NCI-H345 (cell line): Measurements from ENCODE around the gene WIPI1.
"Not testable (repeated sequence)": the region's sequence is repeated elsewhere in the genome, so short reads cannot be mapped to it uniquely, and the experiment has no call there.

Source experiments
- DNase-seq: peaks from one replicate; lab custom pipeline; 2025; lab: John Stamatoyannopoulos, UW

WIPI1 gene

DNA sequence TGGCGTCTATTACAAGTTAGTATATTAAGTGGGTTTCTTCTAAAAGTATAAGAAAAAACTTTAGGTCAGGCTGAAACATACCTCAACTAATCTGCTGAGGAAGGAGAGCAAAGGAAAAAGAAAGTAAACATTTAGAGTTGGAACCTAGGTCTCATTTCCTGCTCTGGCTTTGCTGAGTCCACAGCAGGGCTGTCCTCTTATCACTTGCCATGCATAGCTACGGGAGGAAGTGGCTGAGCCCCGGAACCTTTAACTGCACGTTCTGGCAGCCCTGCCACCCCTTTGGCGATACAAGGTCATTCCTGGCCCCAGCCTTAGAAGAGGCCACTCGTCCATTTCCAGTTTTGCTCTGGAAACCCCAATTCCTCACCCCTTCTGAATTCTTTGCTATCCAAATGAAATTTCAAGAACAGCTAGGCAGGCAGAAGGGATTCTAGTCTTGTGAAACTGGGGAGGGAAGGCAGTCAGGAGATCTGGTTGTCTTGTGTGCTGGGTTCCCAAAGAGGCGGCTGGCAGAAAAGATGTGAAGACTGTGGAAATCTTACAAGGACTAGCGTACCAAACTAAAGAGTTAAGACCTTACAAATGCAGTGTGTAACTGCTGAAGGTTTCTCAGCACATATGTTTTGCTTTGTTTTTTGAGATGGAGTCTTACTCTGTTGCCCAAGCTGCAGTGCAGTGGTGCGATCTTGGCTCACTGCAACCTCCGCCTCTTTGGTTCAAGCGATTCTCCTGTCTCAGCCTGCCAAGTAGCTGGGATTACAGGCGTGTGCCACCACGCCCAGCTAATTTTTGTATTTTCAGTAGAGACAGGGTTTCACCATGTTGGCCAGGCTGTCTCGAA lies 19.1 kb downstream of the WIPI1 start:
- DNase-seq, result no peak

DNA sequence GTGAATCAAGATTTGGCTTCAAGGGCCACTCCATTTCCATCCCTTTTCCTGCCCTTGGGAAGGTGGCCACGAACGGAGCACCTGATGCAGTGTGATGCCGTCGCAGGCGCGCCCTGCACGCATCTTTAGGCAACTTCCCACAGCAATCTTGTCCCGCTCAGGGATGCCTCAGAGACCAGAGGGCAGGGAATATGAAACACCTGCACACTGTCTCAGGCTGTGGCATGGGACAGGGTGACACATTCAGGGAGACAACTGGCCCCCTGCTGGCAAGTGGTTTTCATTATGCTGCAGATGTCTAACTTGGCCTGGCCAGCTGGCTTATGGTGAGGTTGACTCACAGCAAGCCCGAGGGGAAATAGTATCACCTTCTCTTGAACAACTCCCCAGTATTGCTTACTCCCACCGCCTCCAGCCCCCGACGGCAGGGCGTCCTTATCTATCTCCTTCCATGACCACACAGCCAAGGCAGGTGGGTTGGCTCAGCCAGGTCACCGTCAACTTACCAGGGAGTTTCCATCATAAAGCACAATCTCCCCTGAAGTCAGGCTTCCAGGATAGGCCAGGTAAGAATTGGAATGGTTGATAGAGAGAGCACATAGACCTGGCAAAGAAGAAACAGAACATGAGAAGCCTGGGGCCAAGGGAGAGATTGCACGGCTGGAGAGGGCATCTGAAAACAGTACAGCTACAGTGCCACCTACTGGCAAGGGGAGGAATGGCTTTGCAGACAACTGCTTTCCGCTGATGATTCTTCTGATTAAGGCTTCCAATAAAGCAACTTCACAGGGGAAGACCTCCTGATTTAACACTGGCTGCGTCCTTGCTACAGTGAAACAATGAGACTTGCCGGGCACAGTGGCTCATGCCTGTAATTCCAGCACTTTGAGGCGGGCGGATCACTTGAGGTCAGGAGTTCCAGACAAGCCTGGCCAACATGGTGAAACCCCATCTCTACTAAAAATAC lies 21.1 kb downstream of the WIPI1 start:
- DNase-seq, result peak; percentile 73

DNA sequence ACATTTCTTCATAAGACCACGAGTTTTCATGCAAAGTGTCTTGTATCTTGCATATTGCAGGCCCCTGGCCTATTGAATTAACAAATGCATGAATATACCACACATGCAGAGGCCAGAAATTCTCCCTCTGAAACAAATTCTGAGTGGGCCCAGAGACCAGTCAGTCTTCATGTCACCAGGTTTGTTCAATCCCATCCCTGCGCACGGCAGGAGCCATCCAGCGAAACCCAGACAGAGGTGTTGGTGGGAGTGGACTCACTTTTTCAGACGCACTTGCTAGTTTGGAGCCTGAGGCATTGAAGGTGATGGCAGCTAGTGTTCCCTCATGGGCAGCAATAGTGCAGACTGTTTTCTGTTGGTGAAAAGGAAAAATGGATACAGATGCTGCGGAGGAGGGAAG lies 21.9 kb downstream of the WIPI1 start:
- no peak for DNase-seq

DNA sequence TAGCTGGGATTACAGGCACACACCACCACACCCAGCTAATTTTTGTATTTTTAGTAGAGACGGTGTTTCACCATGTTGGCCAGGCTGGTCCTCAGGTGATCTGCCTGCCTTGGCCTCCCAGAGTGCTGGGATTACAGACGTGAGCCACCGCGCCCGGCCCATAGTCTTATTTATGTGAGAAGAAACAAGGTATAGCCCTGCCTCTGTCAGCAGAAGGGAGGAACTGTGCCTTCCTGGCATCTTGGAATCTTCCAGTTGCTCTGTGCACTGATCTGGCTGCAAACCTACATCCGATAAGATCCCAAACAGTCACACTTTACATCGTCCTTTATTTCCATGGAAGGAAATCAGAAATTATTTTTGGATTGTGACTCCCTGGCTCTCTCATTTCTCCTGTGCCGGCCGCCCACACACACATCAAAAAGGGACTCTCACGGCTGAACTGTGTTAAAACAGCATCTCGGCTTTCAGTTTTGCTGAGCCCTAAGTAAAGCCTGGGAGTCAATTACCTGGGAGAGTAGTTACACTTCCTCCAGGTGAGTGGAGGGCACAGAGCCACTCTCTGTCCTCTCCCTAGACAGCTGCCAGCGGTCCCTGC lies 23.3 kb downstream of the WIPI1 start:
- no peak for DNase-seq

DNA sequence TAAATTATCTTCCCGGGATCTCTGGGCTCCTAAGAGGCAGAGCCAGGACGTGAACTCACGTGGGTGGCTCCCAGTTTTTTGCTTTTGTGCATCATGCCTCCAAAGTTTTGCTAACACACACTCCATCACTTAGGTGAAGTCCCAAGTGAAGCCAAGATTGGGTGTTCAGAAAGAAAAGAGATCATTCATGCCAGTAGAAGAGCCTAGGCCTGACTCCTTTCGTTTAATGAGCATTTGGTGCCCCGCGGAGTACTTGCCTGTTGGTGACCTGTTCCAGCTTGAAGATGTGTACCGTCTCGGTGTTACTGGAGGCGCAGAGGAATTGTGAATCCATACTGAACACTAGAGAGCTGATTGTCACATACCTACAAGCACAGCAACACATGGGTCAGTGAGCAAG lies 24.1 kb downstream of the WIPI1 start:
- DNase-seq, result no peak

DNA sequence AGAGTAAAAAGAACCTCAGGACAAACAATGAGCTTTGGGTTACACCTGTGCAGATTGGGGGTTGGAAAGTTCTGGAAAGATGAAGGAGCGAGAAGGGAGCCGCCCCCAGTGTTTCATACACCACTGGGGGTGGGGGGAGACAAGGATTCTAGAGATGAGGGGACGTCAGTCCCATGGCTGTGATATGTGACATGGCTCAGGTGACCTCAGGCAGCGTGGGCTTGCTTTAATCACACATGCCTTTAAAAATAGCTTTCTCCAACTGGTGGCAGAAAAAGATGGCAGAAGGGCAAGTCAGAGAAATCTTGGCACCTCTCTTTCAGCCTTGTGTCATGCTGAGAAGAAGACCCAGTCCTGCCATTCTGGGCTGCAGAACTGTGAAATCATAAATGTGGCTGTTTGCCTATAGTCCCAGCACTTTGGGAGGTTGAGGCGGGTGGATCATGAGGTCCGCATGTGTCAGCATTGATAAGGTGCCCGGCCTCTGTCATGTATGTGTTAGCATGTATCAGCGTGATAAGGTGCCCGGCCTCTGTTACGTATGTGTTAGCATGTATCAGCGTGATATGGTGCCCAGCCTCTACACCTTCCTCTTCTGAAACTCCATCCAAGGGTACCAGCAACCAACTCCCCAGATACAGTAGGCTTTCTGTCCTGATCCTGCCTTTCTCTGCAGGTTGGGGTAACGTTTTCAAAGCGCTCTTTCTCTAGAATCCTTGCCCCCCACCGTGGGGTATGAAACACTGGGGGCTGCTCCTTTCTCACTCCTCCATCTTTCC lies 25.0 kb downstream of the WIPI1 start:
- no peak for DNase-seq

DNA sequence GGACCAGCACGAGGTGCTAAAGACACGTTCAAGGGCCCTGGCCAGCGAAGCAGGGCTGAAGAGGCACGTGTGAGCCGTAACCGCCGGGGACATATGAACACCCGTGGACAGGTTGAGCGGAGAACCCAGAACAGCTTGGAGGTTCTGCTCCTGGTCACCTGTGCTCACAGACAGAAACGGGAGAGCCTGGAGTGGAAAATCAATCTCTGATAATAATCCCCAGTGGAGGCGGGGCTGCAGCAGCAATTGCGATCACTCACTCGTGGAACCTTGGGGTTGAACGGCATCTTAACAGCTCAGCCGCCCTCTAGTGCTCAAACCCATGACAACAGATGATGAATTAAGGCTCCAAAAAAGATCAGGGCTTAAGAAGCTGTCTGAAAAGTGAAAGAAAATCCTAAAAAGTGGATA lies 25.6 kb downstream of the WIPI1 start:
- DNase-seq, result no peak

DNA sequence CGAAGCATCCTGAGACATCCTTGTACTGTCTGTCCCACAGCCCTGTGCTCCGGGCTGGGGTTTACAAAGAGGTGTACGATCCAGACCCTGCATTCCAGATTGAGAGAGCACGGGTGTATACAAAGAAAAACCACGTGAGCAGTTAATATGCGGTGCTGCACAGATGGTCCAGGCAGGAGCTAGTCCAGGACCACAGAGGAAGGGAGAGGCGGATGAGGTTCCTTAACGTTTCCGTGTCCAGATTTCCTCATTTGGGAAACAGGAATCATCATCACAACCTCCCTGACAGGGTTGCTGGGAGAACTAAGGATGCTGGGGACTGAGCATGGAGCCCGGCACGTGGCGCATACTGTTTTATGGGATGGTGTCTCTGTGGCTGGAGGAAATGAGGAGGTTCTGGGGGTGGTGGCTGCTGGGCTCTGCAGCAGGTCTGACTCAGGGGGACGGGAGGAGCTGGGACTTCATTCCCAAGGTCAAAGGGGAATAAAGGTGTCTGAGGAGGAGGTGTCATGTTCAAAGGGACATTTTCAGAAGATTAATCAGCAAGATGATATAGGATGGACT lies 26.2 kb downstream of the WIPI1 start:
- DNase-seq, result no peak

DNA sequence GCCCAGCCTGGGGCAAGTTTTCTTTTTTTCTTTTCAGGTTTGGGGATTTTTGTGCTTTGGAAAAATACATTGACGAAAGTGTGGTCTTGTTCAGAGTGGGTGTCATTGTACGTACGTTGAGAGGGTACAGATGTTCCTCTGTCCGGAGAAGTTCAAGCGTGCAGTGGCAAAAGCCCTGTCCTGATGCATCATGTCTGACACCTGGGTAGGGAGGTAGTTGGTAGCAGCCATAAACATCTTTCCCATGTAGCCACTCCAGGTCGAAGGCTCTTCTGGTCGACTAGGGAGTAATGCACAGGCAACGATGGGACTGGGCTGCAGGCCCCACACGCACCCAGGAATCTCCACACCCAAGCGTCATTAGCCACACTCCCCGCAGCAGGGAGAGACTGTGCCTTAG lies 27.4 kb downstream of the WIPI1 start:
- no peak for DNase-seq

DNA sequence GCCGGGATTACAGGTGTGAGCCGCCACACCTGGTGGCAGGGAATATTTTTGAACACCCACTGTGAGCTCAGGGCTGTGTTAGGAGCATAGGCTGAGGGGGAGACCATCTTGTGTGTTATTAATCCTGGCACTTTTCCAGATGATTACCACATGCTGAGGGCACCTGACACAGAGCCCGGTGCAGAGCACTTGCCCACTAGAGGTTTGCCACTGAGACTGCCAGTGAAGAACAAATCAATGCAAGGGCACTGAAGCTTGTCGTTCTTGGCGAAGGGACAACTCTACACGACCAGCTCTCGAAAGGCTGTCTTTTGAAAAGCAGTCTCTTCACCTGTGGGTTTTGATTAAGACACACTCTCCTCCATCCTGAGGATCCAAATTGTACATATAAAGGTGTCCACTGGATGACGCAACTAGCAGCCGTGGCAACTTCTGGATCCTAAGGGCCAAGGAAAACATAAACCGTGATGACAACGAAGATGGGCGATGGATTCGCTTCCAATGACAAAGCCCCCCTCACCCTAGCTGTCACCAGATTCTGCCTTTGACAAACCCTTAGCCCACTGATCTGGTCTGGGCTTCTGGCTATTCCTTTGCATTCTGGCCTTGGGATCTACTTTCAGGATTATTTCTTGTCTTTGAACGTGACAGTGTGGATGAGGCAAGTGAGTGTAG lies 28.7 kb downstream of the WIPI1 start:
- peak; percentile 86 for DNase-seq

DNA sequence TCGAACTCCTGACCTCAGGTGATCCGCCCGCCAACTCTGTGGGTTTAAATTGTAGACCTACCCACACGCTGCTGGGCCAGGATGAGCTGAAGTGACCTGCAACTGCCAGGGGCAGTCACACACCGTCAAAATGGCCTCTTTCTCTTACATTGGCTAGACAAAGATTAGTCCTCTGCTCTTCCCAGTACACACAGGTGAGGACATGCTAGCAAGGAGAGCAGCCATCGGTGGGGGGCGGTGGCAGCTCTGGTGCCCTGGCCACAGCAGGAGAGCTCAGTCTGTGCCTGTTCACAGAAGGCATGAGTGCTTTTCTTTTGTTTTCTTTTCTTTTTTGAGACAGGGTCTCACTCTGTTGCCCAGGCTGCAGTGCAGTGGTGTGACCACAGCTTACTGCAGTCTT lies 29.7 kb downstream of the WIPI1 start:
- no peak for DNase-seq

DNA sequence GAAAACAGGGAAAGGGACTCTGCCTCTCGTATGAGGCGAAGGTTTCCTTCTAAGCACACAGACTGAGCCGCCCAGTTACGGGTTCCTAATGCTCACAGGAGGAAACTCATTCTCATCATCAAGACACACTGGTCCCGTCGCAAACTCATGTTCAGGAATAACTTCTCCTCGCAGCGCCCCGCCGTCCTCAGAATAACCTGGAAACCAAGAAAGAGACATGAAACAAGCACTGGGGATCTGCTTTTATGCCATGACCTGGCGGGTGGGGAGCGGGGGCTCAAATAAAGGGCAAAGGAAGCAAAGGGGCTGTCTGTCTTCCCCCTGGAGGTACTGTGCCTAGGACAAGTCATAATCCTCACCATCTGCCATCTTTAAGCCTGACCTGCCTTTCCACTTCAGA lies 31.3 kb downstream of the WIPI1 start:
- no peak for DNase-seq

DNA sequence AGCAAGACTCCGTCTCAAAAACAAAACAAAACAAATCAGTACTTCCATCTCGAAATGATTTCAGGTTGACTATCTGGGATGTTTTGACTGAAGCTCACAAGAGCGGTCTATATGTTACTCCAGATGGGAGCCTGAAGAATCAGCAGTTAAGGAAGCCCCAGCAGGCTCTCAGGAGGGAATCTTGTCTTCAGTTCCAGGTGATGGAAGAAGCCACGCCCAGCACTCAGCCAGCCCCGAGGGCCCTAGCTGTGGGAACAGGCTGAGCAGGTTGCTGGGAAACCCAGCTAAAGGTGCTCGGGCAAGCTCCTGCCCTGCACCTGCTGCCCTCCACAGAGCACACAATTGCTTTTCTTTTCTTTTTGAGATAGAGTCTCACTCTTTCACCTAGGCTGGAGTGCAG lies 32.4 kb downstream of the WIPI1 start:
- DNase-seq, result peak; percentile 85

DNA sequence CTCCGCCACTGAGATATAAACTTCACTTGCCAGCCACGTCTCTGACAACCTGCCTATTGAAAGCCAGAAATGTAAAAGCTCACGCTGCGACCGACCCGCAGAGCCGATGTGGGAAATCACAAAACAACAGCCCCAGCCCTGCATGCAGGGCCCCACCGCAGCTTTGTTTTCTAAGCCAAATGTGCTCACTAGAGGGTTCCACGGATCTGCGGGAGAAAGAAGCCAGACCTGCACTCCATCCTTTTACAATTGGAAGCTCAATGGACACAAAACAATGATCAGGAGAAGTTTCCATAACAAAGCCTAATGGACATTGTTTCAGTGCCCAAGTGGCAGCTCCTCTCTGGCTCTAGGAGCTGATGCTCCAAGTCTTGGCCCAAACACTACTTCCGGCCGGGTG lies 33.1 kb downstream of the WIPI1 start:
- no peak for DNase-seq

DNA sequence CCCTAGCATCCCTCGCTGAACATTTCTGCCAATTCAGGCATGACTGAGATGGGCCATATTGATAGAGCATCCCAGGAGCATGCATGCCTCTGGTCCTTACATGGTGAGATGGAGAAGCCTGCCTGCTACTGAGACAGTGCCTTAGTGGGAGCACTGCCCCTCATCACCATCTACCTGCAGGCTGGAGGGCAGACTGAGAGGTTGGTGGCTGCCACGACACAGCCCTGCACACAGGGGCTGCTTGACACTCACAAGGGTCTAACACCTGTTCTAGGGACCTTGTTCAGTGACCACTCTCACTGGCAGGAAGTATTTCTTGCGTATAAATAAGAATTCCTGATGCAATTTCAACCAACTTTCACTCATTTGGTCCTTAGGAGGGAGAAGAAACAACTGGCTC lies 34.0 kb downstream of the WIPI1 start:
- no peak for DNase-seq

DNA sequence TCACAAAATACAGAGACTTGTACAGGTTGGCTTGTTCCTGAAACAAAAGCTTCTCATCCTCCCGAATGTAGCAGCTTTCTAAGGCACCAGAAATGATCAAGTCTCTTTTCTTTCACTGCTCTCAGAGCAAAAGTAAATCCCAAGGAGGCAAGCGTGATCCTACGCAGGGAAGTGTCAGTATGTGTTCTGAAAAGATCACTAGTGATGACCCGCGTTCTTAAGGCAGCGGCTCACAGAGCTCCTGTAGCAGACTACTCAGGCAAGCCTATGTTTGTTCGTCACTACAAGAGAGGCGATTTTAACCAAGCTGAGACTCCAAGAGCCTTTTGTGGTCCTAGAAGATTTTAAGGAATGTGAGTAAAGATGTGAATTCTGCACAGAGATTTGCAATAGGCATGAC lies 34.5 kb downstream of the WIPI1 start:
- no peak for DNase-seq

DNA sequence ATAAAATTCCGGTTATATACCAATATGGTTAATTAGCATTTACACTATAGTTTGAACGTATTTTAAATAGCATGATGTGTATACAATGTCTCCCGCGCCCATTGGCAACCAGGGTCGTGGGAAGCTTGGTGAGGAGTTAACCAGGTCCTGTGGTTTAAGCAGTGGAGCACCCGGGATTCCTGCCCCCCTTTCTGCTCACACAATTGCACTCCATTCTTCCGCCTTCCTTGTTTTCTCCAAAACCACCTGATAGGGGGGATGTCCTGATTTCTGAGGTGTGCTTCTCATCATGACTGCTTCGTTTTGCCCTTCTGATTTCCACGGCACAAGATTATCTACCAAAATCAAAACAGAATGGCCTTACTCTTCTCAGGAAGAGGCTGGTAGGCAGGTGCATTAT lies 35.8 kb downstream of the WIPI1 start:
- DNase-seq, result no peak

DNA sequence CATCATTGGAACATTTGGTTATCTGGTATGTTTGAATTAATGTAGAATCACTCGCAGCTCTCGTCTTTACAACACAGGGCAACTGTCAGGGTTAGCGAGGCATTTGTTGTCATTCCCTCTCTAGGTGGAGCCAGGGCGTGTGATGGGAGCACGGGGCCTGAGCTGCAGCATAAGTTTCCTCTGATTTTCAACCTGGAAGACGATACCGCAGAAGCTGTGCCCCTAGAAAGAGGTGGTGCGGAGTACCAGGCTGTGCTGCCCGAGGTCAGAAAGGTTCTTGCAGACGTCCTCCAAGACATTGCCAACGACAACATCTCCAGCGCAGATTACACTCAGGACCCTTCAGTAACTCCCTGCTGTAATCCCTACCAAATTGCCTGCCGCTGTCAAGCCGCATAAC lies 37.2 kb downstream of the WIPI1 start:
- no peak for DNase-seq

DNA sequence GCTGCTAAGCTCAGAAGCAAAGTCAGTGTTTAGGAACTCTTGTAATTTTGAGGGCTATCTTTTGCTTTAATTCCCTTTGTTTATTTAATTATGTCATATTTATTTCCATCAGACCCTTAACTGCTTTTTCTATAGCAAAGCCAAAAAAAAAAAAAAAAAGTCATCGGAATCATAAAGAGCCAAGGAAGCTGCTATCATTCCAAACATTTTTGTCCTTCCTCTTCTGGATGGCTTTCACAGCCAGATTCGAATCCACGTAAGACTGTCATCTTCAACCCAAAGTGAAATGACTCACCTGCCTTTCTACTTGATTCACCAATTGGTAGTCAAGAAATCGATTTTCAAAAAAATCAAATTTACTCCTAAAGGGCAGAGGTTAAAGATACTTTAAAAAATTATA lies 38.4 kb downstream of the WIPI1 start:
- no peak for DNase-seq

DNA sequence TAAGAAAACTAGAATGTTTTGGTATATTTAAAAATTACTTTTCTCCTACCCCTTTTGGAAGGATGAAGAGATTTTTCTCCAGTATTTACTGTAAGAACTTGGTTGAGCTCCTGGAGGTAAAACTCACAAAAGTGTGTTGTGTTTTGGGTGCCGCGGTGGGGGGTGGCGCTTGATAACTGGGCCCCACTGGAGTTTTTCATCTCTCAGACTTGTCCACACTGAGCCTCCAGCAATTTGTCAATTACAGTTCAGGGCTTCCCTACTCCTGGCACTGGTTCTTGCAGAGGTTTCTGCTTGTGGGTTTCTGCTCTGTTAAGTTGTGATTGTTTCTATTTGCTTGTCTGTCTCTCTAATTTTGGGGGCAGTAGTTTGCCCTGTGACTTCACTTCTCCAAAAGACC lies 40.0 kb downstream of the WIPI1 start:
- no peak for DNase-seq

DNA sequence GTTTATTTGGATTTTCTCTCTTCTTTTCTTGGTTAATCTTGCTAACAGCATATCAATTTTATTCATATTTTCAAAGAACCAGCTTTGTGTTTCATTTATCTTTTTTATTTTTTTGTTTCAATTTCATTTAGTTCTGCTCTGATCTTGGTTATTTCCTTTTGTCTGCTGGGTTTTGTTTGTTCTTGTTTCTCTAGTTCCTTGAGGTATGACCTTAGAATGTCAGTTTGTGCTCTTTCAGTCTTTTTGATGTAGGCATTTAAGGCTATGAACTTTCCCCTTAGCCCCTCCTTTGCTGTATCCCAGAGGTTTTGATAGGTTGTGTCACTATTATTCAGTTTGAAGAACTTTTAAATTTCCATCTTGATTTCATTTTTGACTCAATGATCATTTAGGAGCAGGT lies 42.4 kb downstream of the WIPI1 start:
- DNase-seq, result not testable (repeated sequence)
